ENCODE data around the gene RAP1GAP2.
"Not testable (repeated sequence)": the region's sequence is repeated elsewhere in the genome, so short reads cannot be mapped to it uniquely, and the experiment has no call there.

The RAP1GAP2 gene

DNA sequence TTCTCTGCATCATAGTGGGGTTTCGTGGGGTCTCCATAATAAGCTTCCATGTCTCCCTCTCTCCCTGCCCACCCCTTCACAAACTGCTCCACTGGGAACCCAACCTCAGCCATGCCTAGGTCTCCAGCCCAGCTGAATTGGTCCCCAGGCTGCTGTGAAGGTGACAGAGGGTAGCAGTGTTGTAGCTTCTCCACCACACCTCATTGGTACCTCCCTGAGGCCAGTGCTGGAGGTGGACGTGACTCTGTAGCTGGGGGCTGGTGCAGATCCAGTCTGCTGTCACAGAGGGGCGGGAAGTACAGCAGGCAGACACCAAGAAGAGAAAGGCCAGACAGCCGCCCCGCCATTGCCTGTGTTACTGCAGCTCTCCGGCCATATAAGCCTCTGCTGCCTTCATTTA, 185.1 kb downstream of the RAP1GAP2 start:
- Histone ChIP-seq H3K9me3 (no peaks in the 10 kb centered on the region), H3K27me3 (no peaks in the 10 kb centered on the region), H3K36me3 (peaks cover 45% of the 10 kb centered on the region), H3K4me1 (peaks cover 16% of the 10 kb centered on the region), H3K4me3 (ENCODE audit: low read depth, low read length) (no peak overlapping the region)
- DNase-seq: peak; percentile 44
- TF ChIP-seq, protein P1, sequence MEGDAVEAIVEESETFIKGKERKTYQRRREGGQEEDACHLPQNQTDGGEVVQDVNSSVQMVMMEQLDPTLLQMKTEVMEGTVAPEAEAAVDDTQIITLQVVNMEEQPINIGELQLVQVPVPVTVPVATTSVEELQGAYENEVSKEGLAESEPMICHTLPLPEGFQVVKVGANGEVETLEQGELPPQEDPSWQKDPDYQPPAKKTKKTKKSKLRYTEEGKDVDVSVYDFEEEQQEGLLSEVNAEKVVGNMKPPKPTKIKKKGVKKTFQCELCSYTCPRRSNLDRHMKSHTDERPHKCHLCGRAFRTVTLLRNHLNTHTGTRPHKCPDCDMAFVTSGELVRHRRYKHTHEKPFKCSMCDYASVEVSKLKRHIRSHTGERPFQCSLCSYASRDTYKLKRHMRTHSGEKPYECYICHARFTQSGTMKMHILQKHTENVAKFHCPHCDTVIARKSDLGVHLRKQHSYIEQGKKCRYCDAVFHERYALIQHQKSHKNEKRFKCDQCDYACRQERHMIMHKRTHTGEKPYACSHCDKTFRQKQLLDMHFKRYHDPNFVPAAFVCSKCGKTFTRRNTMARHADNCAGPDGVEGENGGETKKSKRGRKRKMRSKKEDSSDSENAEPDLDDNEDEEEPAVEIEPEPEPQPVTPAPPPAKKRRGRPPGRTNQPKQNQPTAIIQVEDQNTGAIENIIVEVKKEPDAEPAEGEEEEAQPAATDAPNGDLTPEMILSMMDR (IDR thresholded peaks at IDR 0.05; ENCODE audit: low read depth, low read length): no peak

DNA sequence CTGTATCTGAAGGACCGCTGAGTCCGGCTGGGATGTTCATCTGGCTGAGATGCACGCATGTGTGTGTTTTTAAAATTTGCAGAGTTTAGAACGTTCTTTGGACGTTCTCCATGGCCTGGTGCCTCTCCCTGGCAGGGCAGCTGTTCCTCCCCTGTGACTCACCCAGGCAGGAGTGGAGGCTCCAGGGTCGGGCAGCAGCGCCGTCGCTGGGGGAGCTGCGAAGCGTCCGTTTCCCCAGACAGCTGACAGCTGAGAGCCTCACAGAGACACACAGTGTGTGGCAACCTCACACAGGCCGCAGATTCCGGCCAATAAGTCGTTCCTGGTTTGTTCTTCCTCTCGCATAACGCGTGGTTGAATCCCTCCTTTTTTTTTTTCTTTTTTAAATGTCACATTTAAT, 186.6 kb downstream of the RAP1GAP2 start:
- Histone ChIP-seq H3K4me3 (ENCODE audit: low read depth, low read length) (no peak overlapping the region), H3K27me3 (no peaks in the 10 kb centered on the region), H3K9me3 (no peaks in the 10 kb centered on the region), H3K4me1 (peaks cover 16% of the 10 kb centered on the region), H3K36me3 (peaks cover 45% of the 10 kb centered on the region)
- TF ChIP-seq, protein P1 (IDR thresholded peaks at IDR 0.05; ENCODE audit: low read depth, low read length): peak; percentile 42
- peak; percentile 81 for DNase-seq

DNA sequence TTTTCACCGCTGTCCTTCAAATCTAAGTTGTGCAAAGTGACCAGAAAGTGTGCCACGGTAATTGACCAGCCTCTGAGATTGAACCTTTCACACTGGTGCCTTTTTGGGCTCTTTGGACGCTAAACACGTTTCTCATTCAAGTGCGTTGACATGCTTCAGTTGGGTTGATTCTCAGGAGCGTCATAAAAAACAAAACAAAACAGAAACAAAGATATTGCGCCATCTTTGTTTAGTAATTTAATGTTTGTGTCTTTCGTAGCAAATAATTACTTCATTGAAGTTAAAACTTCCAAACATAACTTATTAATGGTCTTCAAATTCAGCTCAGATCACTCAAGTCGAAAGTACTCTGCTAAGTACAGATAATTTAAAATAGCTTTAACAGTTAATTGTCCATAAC, 187.0 kb downstream of the RAP1GAP2 start:
- Histone ChIP-seq H3K4me3 (ENCODE audit: low read depth, low read length) (no peak overlapping the region), H3K27me3 (no peaks in the 10 kb centered on the region), H3K36me3 (peaks cover 45% of the 10 kb centered on the region), H3K9me3 (no peaks in the 10 kb centered on the region), H3K4me1 (peaks cover 16% of the 10 kb centered on the region)
- no peak for DNase-seq
- TF ChIP-seq, protein P1 (IDR thresholded peaks at IDR 0.05; ENCODE audit: low read depth, low read length): no peak

DNA sequence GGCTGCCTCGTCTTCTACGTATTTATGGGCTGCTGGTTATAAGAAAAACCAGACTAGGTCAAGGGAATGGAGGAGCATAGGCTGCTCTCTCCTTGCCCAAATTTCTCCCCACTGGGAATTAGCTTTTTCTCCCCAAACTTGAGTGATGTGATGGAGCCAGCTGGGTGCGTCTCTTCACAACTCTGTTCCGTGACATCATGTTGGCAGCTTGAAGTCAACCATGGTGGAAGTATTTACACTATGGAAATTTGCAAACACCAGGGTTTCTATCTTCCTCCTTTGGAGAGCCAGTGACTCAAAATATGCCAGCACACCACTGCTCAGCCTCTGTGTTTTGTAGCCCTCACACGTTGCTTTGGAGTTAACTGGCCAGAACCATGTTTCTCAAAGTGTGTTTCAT, 189.1 kb downstream of the RAP1GAP2 start:
- peaks cover 43% of the 10 kb centered on the region for H3K36me3 ChIP-seq
- H3K4me3 ChIP-seq (ENCODE audit: low read depth, low read length): no peak overlapping the region
- no peaks in the 10 kb centered on the region for H3K9me3 ChIP-seq
- TF ChIP-seq, protein P1 (IDR thresholded peaks at IDR 0.05; ENCODE audit: low read depth, low read length): no peak
- H3K4me1 ChIP-seq: peaks cover 16% of the 10 kb centered on the region
- DNase-seq: no peak
- no peaks in the 10 kb centered on the region for H3K27me3 ChIP-seq

DNA sequence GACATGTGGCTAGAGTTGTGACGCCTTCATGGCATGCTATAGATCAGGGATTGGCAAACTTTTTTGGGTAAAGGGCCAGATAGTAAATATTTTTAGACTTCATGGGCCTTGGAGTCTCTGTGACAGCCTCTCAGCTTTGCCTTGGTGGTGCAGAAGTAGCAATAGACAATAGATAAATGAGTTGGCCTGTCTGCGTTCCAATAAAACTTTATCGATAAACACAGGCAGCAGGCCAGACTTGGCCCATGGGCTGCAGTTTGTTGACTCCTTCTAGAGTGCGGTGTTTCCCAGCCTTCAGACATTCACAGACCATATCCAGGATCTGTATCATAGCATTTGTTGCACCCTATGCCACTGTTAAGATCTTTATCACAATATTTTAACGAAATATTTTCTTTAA, 190.7 kb downstream of the RAP1GAP2 start:
- Histone ChIP-seq H3K4me3 (ENCODE audit: low read depth, low read length) (no peak overlapping the region), H3K9me3 (no peaks in the 10 kb centered on the region), H3K4me1 (peaks cover 8% of the 10 kb centered on the region), H3K27me3 (no peaks in the 10 kb centered on the region), H3K36me3 (peaks cover 33% of the 10 kb centered on the region)
- DNase-seq: no peak
- TF ChIP-seq, protein P1 (IDR thresholded peaks at IDR 0.05; ENCODE audit: low read depth, low read length): no peak

DNA sequence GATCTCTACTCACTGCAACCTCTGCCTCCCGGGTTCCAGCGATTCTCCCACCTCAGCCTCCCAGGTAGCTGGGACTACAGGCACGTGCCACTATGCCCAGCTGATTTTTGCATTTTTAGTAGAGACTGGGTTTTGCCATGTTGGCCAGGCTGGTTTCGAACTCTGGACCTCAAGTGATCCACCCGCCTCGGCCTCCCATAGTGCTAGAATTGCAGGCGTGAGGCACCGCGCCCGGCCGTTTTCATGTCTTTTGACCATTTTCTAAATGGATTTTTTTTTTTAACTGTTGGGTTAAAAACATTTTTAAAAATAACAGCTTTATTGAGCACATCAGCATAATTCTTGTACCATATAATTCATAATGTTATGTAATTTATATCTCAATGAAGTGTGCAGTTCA, 193.2 kb downstream of the RAP1GAP2 start:
- H3K9me3 ChIP-seq; H3K4me3 ChIP-seq (ENCODE audit: low read depth, low read length); DNase-seq; H3K4me1 ChIP-seq; H3K27me3 ChIP-seq: not testable (repeated sequence)
- H3K36me3 ChIP-seq: peaks cover 18% of the 10 kb centered on the region

DNA sequence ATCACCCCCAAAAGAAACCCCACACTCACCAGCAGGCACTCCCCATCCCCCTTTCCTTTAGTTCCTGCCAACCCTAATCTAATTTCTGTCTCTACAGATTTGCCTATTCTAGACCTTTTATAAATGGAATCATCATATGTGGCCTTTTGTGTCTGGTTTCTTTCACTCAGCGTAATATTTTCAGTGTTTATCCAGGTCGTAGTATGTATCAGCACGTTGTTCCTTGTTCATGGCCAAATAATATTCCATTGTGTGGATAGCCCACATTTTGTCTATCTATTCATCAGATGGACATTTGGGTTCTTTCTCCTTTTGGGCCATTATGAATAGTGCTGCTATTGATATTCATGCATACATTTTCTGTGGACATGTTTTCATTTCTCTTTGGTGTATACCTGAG, 193.6 kb downstream of the RAP1GAP2 start:
- TF ChIP-seq, protein P1 (IDR thresholded peaks at IDR 0.05; ENCODE audit: low read depth, low read length): no peak
- Histone ChIP-seq H3K27me3 (no peaks in the 10 kb centered on the region), H3K4me1 (no peaks in the 10 kb centered on the region), H3K36me3 (peaks cover 20% of the 10 kb centered on the region), H3K4me3 (ENCODE audit: low read depth, low read length) (no peak overlapping the region), H3K9me3 (no peaks in the 10 kb centered on the region)
- DNase-seq: no peak
